ENCODE measurements around the gene PDLIM7.

DNA sequence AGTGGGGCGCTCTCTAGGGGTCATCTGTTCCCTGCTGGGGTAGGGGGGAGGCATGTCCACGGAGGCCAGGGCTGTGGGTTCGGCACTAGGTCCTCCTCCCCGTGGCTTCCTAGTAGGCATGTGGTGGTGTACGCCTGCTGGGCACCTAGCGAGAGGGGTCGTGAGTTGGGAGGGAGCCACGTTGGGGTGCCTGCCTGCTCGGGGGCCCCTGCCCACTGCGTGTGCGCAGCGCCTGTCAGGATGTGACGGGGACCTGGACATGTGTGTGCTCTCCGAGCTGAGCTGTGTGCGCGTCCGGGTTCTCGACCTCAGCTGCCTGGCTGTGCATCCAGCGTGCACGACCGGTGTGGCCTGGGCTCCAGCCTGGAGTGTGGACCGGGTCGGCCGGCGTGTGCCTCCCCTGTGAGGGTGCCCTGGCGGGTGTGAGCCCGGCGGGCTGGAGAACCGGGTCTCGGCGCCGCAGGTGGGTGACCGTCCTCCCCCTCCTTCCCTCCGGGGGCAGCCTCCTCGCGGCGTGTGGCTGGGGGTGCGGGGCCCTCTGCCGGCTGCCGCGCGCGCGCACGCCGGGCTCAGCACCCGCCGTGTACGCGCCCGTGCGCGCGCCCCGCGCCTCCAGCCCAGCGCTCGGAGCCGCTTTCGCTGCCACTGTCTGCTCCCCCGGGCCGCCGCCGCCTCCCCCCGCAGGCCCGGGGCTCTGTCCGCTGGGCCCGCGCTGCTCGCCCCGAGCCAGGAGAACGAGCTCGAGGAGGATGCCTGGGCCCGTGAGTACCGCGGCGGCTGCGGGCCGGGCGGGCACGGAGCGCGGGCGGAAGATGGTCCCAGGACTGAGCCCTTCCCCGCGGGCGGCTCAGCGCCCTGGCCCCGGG is 51.0 kb downstream of the PDLIM7 start, which contains the start of gene PRR7:
- no peak for TF ChIP-seq CTCF (IDR thresholded peaks at IDR 0.05; ENCODE audit: insufficient read depth, low read length)
- peak; percentile 99 for TF ChIP-seq POLR2AphosphoS5 (IDR thresholded peaks at IDR 0.05; ENCODE audit: low read depth)
- no peak for TF ChIP-seq SPI1 (IDR thresholded peaks at IDR 0.05; ENCODE audit: borderline replicate concordance, low read depth)
- no peak for TF ChIP-seq GABPA (IDR thresholded peaks at IDR 0.05; ENCODE audit: low read depth)
- TF ChIP-seq, protein P1, sequence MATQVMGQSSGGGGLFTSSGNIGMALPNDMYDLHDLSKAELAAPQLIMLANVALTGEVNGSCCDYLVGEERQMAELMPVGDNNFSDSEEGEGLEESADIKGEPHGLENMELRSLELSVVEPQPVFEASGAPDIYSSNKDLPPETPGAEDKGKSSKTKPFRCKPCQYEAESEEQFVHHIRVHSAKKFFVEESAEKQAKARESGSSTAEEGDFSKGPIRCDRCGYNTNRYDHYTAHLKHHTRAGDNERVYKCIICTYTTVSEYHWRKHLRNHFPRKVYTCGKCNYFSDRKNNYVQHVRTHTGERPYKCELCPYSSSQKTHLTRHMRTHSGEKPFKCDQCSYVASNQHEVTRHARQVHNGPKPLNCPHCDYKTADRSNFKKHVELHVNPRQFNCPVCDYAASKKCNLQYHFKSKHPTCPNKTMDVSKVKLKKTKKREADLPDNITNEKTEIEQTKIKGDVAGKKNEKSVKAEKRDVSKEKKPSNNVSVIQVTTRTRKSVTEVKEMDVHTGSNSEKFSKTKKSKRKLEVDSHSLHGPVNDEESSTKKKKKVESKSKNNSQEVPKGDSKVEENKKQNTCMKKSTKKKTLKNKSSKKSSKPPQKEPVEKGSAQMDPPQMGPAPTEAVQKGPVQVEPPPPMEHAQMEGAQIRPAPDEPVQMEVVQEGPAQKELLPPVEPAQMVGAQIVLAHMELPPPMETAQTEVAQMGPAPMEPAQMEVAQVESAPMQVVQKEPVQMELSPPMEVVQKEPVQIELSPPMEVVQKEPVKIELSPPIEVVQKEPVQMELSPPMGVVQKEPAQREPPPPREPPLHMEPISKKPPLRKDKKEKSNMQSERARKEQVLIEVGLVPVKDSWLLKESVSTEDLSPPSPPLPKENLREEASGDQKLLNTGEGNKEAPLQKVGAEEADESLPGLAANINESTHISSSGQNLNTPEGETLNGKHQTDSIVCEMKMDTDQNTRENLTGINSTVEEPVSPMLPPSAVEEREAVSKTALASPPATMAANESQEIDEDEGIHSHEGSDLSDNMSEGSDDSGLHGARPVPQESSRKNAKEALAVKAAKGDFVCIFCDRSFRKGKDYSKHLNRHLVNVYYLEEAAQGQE (IDR thresholded peaks at IDR 0.05; ENCODE audit: insufficient replicate concordance, low read depth): no peak

Data from HL-60 (cell line).